BLaER1 treated with 17β-estradiol and CSF1 and Interleukin-3, amounts not matched to agents 10 nM and 100 nM (cell line): Measurements from ENCODE around the gene SEC22C.

Experiments used
- H3K27ac ChIP-seq, 11 experiments: shearing (Covaris generic); formaldehyde crosslinking; 2 replicates each; pipeline ENCODE4 v1.8.1; 2022
- H3K27me3 ChIP-seq, 11 experiments: shearing (Covaris generic); formaldehyde crosslinking; 2 replicates each; pipeline ENCODE4 v1.8.1; 2022
- H3K36me3 ChIP-seq, 11 experiments: shearing (Covaris generic); formaldehyde crosslinking; 2 replicates each; pipeline ENCODE4 v1.8.1; 2022
- H3K4me1 ChIP-seq, 10 experiments: shearing (Covaris generic); formaldehyde crosslinking; 2 replicates each; pipeline ENCODE4 v1.8.1; 2022
- H3K4me2 ChIP-seq, 11 experiments: shearing (Covaris generic); formaldehyde crosslinking; 2 replicates each; pipeline ENCODE4 v1.8.1; 2022
- H3K4me3 ChIP-seq, 10 experiments: shearing (Covaris generic); formaldehyde crosslinking; 2 replicates each; pipeline ENCODE4 v1.8.1; 2022
- H3K9ac ChIP-seq, 11 experiments: shearing (Covaris generic); formaldehyde crosslinking; 2 replicates each; pipeline ENCODE4 v1.8.1; 2022
- H3K9me3 ChIP-seq, 11 experiments: shearing (Covaris generic); formaldehyde crosslinking; replicated peaks in 1 of 11; 2 replicates each; pipeline ENCODE4 v1.8.1; 2022
- H4K20me1 ChIP-seq, 11 experiments: shearing (Covaris generic); formaldehyde crosslinking; 2 replicates each; pipeline ENCODE4 v1.8.1; 2022
- Cebpa-rat ChIP-seq, 11 experiments: shearing (Covaris generic); IDR thresholded peaks; 2 replicates each; pipeline ENCODE4 v1.8.1; 2022

SEC22C gene

GRCh38 chr3:42517117-42517516 lies 64.7 kb downstream of the SEC22C start:
- H3K27me3 ChIP-seq, result no peaks in the 10 kb centered on the region
- peaks cover 31 to 62% (median 52%) of the 10 kb centered on the region in 10 experiments for H3K4me1 ChIP-seq
- no peak overlapping the region for H3K4me3 ChIP-seq
- no peak for TF ChIP-seq Cebpa-rat (IDR thresholded peaks at IDR 0.05)
- no peak overlapping the region for H3K4me2 ChIP-seq
- H3K27ac ChIP-seq, result no peak overlapping the region
- H3K9ac ChIP-seq, result no peak overlapping the region
- peaks cover 0 to 11% (median 0%) of the 10 kb centered on the region in 11 experiments; a peak in 2 of 22 replicates for H3K36me3 ChIP-seq
- H4K20me1 ChIP-seq, result no peaks in the 10 kb centered on the region
- H3K9me3 ChIP-seq, result no peaks in the 10 kb centered on the region

GRCh38 chr3:42516443-42516842 lies 65.3 kb downstream of the SEC22C start:
- H3K36me3 ChIP-seq, result peaks cover 0 to 11% (median 0%) of the 10 kb centered on the region in 11 experiments; a peak in 2 of 22 replicates
- H3K4me2 ChIP-seq, result peak overlapping the region in 7 of 11 experiments; percentile 4 to 44 (median 37); a peak in 10 of 22 replicates
- H4K20me1 ChIP-seq, result no peaks in the 10 kb centered on the region
- H3K9me3 ChIP-seq, result no peaks in the 10 kb centered on the region
- H3K27me3 ChIP-seq, result no peaks in the 10 kb centered on the region
- peak overlapping the region in 1 of 11 experiments; percentile 13; a peak in 1 of 22 replicates for H3K27ac ChIP-seq
- H3K4me1 ChIP-seq, result peaks cover 38 to 68% (median 59%) of the 10 kb centered on the region in 10 experiments
- H3K9ac ChIP-seq, result no peak overlapping the region
- TF ChIP-seq Cebpa-rat (IDR thresholded peaks at IDR 0.05), result no peak
- H3K4me3 ChIP-seq, result no peak overlapping the region

- Histone ChIP-seq H3K36me3 (peaks cover 0 to 11% (median 0%) of the 10 kb centered on the region in 11 experiments; a peak in 2 of 22 replicates), H3K27me3 (no peaks in the 10 kb centered on the region), H3K9ac (no peak overlapping the region), H3K27ac (peak overlapping the region in 1 of 11 experiments; percentile 13; a peak in 1 of 22 replicates), H3K4me3 (no peak overlapping the region), H3K4me2 (peak overlapping the region in 8 of 11 experiments; percentile 4 to 58 (median 40); a peak in 14 of 22 replicates), H3K9me3 (no peaks in the 10 kb centered on the region), H3K4me1 (peaks cover 42 to 68% (median 63%) of the 10 kb centered on the region in 10 experiments), H4K20me1 (no peaks in the 10 kb centered on the region)
- no peak for TF ChIP-seq Cebpa-rat (IDR thresholded peaks at IDR 0.05)
Measured at GRCh38 chr3:42515976-42516375, 65.8 kb downstream of the SEC22C start.

- Histone ChIP-seq H3K4me3 (no peak overlapping the region), H3K27me3 (no peaks in the 10 kb centered on the region), H4K20me1 (no peaks in the 10 kb centered on the region), H3K27ac (0 out of 22 replicates have a peak overlapping the region, but pooled peaks of 3 of the 11 experiments have one; percentile 4 to 10 (median 8)), H3K9ac (no peak overlapping the region), H3K4me2 (peak overlapping the region; percentile 6 to 58 (median 39); a peak in 20 of 22 replicates), H3K9me3 (no peaks in the 10 kb centered on the region), H3K36me3 (peaks cover 0 to 11% (median 0%) of the 10 kb centered on the region in 11 experiments; a peak in 2 of 22 replicates), H3K4me1 (peaks cover 47 to 68% (median 64%) of the 10 kb centered on the region in 10 experiments)
- no peak for TF ChIP-seq Cebpa-rat (IDR thresholded peaks at IDR 0.05)
Measured at GRCh38 chr3:42515391-42515916, 66.3 kb downstream of the SEC22C start.

GRCh38 chr3:42514876-42515275 lies 66.9 kb downstream of the SEC22C start:
- TF ChIP-seq Cebpa-rat (IDR thresholded peaks at IDR 0.05), result no peak
- no peaks in the 10 kb centered on the region for H4K20me1 ChIP-seq
- peaks cover 0 to 11% (median 0%) of the 10 kb centered on the region in 11 experiments; a peak in 2 of 22 replicates for H3K36me3 ChIP-seq
- H3K4me2 ChIP-seq, result peak overlapping the region; percentile 6 to 58 (median 39); a peak in 19 of 22 replicates
- no peak overlapping the region for H3K9ac ChIP-seq
- no peaks in the 10 kb centered on the region for H3K9me3 ChIP-seq
- H3K27ac ChIP-seq, result 0 out of 22 replicates have a peak overlapping the region, but pooled peaks of 4 of the 11 experiments have one; percentile 4 to 10 (median 8)
- H3K27me3 ChIP-seq, result no peaks in the 10 kb centered on the region
- H3K4me1 ChIP-seq, result peaks cover 45 to 68% (median 64%) of the 10 kb centered on the region in 10 experiments
- H3K4me3 ChIP-seq, result no peak overlapping the region

- H3K4me2 ChIP-seq, result peak overlapping the region in 7 of 11 experiments; percentile 77 to 94 (median 85); a peak in 8 of 22 replicates
- TF ChIP-seq Cebpa-rat (IDR thresholded peaks at IDR 0.05), result no peak
Measured at GRCh38 chr3:42513521-42513920, 68.2 kb downstream of the SEC22C start.

GRCh38 chr3:42513121-42513520 lies 68.6 kb downstream of the SEC22C start:
- H3K27me3 ChIP-seq, result no peaks in the 10 kb centered on the region
- H4K20me1 ChIP-seq, result no peaks in the 10 kb centered on the region
- H3K4me1 ChIP-seq, result peaks cover 49 to 78% (median 74%) of the 10 kb centered on the region in 10 experiments
- TF ChIP-seq Cebpa-rat (IDR thresholded peaks at IDR 0.05), result no peak
- no peaks in the 10 kb centered on the region for H3K9me3 ChIP-seq
- peak overlapping the region in 9 of 11 experiments; percentile 77 to 94 (median 85); a peak in 15 of 22 replicates for H3K4me2 ChIP-seq
- no peak overlapping the region for H3K9ac ChIP-seq
- no peak overlapping the region for H3K4me3 ChIP-seq
- peaks cover 0 to 11% (median 0%) of the 10 kb centered on the region in 11 experiments; a peak in 2 of 22 replicates for H3K36me3 ChIP-seq
- H3K27ac ChIP-seq, result peak overlapping the region in 2 of 11 experiments; percentile 10 to 36; a peak in 3 of 22 replicates

More at GRCh38 chr3:42513521-42513920, 68.2 kb downstream of the SEC22C start:
- Histone ChIP-seq H3K27me3 (no peaks in the 10 kb centered on the region), H3K9ac (no peak overlapping the region), H3K36me3 (peaks cover 0 to 11% (median 0%) of the 10 kb centered on the region in 11 experiments; a peak in 2 of 22 replicates), H3K9me3 (no peaks in the 10 kb centered on the region), H4K20me1 (no peaks in the 10 kb centered on the region), H3K4me1 (peaks cover 45 to 74% (median 70%) of the 10 kb centered on the region in 10 experiments), H3K4me3 (no peak overlapping the region), H3K27ac (peak overlapping the region in 1 of 11 experiments; percentile 36; a peak in 1 of 22 replicates)

GRCh38 chr3:42511736-42512135 lies 70.0 kb downstream of the SEC22C start:
- Histone ChIP-seq H3K4me3 (no peak overlapping the region), H4K20me1 (no peaks in the 10 kb centered on the region), H3K36me3 (peaks cover 0 to 11% (median 0%) of the 10 kb centered on the region in 11 experiments; a peak in 2 of 22 replicates), H3K27ac (peak overlapping the region in 7 of 11 experiments; percentile 10 to 47 (median 17); a peak in 9 of 22 replicates), H3K27me3 (no peaks in the 10 kb centered on the region), H3K4me1 (peaks cover 60 to 91% (median 87%) of the 10 kb centered on the region in 10 experiments), H3K9me3 (no peaks in the 10 kb centered on the region), H3K9ac (peak overlapping the region in 2 of 11 experiments; percentile 8 to 38; a peak in 3 of 22 replicates), H3K4me2 (peak overlapping the region; percentile 73 to 94 (median 85))
- TF ChIP-seq Cebpa-rat (IDR thresholded peaks at IDR 0.05), result no peak

GRCh38 chr3:42511201-42511600 lies 70.6 kb downstream of the SEC22C start:
- H4K20me1 ChIP-seq, result no peaks in the 10 kb centered on the region
- H3K9me3 ChIP-seq, result no peaks in the 10 kb centered on the region
- TF ChIP-seq Cebpa-rat (IDR thresholded peaks at IDR 0.05), result no peak
- no peaks in the 10 kb centered on the region for H3K27me3 ChIP-seq
- H3K27ac ChIP-seq, result 0 out of 22 replicates have a peak overlapping the region, but pooled peaks of 1 of the 11 experiments have one; percentile 16
- H3K4me2 ChIP-seq, result peak overlapping the region; percentile 73 to 94 (median 85)
- no peak overlapping the region for H3K4me3 ChIP-seq
- peaks cover 0 to 11% (median 0%) of the 10 kb centered on the region in 11 experiments; a peak in 2 of 22 replicates for H3K36me3 ChIP-seq
- H3K9ac ChIP-seq, result no peak overlapping the region
- H3K4me1 ChIP-seq, result peaks cover 60 to 90% (median 86%) of the 10 kb centered on the region in 10 experiments
